Sciatic nerve (tissue), 2 donors: ENCODE data around the gene MRFAP1. TPM values are rescaled to one million over a fixed set of nuclear protein-coding genes. Genes with fewer than 3 reads are reported as not detected.
"Not testable (repeated sequence)": the region's sequence is repeated elsewhere in the genome, so short reads cannot be mapped to it uniquely, and the experiment has no call there.

Experiments
- ATAC-seq: fragments of 200-7000 bp; cut with Tn5 transposase; one replicate; pipeline ENCODE4 v1.9.1; 2020; ENCODE audit warnings: mild to moderate bottlenecking, moderate library complexity
- DNase-seq: peaks from one replicate; pipeline ENCODE4 v3.0.0-alpha.2; 2020; ENCODE audit warnings: low spot score
- intact Hi-C: fragments of 100-400 bp; cut with DNase I; formaldehyde crosslinking; loops from one replicate; pipeline ENCODE4 v1.14.2; 2022
- total RNA-seq: library from RNA; stranded (reverse); fragmentation: NEBNext Ultra II Directional; extraction: Animal tissue kit (Norgen Biotek cat#: 25700); gene quantifications from one replicate; pipeline ENCODE4 v1.2.1, GENCODE V29; 2021
- donor health status: DM: no; HTN: no; CAD: no.
- donor health status: DM: no; HTN: no; CAD: no.

The MRFAP1 gene
- total RNA-seq, 1 donor from 2014 or later = 276 TPM

DNA sequence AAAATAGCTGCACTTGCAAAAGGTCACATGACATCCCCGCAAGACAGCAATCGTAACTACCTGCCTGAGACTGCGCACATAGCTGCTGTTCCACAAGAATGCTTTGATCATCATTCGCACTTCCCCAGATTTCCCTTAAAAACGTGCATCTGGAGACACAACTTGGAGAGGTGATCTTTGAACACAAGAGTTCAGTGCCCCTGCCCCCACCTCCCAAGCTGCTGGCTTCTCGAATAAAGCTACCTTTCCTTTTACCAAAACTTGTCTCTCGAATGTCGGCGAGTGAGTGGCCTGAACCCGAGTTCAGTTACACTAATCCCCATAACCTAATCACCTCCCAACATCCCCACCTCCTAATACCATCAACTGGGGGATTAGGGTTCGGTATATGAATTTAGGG lies 14.4 kb upstream of the MRFAP1 start:
- intact Hi-C loops = no loop called here
- DNase-seq = no peak
- ATAC-seq = no peak

DNA sequence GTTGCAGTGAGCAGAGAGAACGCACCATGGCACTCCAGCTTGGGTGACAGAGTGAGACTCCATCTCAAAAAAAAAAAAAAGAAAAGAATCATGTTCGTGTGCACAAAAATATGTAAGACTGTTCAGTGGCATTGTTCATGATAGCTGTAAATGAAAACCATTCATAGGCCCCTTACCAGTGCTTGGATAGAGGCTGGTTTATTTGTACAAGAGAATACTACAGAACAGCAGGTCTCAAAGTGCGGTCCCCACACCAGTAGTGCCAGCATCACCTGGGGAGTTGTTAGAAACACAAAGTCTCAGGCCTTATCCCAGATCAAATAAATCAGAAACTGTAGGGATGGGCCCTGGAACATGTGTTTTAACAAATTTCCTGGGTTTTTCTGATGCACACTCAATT lies 12.7 kb upstream of the MRFAP1 start:
- ATAC-seq (no peak), DNase-seq (no peak)
- intact Hi-C loops = no loop called here

DNA sequence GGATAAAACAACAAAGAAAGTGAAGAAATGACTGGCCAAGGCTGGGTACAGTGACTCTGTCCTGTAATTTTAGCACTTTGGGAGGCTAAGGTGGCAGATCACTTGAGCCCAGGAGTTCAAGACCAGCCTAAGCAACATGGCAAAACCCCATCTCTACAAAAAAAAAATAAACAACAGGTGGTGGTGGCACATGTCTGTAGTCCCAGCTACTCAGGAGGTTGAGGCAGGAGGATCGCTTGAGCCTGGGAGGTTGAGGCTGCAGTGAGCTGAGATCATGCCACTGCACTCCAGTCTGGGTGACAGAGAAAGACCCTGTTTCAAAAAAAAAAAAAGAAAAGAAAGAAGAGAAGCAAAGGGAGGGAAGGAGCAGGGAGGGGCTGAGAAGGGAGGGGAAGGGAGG lies 12.0 kb upstream of the MRFAP1 start:
- intact Hi-C loops, DNase-seq, ATAC-seq: not testable (repeated sequence)

DNA sequence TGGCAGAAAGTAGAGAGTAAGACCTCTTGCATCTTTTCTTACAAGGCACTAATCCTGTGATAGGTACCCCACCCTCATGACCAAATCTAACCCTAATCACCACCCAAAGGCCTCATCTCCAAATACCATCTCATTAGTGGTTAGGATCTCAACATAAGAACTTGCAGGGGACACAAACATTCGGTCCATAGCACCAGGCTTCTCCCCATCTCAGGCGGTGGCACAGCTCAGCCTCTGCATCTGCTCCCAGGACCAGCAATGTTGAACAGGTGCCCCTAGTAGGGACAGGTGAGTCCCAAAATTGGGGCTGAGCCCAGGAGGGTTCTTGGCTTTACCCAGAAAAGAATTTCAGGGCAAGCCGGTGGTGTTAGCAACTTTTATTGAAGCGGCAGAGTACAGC lies 8.4 kb upstream of the MRFAP1 start:
- no peak for DNase-seq
- no peak for ATAC-seq
- intact Hi-C loops = loop anchor here (5.0 kb wide), 1 partner anchor 1605 kb away; no protein-coding TSS in a partner anchor

DNA sequence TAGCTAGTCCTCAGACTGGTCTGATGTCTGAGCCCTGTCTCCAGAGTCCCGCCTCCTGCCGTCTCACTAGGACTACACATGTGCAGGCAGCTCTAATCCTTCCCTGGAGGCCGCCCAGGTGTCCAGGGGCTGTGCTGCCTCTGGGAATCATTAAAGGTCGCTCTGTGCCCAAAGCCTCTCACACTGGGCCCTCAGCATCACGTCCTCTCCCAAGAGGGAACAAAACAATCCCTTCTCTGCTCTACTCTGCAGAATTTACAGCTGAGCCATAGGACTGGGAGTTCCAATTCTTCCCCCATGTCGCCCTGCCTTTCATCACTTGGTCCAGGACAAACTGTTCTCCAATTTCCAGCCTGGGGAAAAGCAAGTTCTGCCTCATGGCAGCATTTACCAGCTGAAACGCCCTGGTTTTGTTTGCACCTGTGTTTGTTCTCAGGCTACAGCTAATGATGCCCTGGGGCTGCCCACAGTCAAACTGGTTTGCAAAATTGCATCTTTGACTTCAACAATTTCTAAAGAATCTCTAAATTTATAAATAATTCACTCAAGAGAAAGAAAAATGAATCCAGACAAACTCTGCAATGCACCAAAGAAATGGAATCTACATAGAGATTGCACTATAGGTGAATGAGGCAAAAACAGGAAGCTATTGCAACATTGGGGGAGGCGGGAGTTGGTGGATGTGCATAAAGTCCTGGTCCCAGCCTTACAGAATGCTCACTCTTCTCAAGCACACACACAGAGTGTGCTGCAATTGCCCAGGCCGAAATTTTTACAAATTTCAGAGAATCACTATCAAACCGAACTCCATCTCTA lies 7.2 kb upstream of the MRFAP1 start:
- intact Hi-C loops = loop anchor here (5.0 kb wide), 1 partner anchor 1604 kb away; no protein-coding TSS in a partner anchor
- DNase-seq = no peak

DNA sequence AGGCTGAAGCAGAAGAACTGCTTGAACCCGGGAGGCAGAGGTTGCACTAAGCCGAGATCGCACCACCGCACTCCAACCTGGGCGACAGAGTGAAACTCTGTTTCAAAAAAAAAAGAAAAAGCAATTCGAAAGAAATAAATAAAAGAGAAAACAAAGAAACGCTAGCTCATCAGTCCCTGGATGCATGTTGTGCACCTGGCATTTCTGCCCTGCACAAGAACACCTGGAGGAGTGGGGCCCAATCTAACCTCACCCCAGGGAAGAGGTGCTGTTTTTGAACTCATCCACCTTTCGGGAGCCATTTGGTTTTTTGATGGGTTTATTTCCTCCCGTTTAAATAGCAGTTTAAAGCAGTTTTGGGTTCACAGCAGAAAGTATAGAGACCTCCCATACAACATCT lies 5.7 kb upstream of the MRFAP1 start:
- DNase-seq (no peak), ATAC-seq (no peak)
- intact Hi-C loops = loop anchor here (5.0 kb wide), 1 partner anchor 1603 kb away; no protein-coding TSS in a partner anchor

More for the DNA sequence above, 7.2 kb upstream of the MRFAP1 start:
- ATAC-seq = no peak

DNA sequence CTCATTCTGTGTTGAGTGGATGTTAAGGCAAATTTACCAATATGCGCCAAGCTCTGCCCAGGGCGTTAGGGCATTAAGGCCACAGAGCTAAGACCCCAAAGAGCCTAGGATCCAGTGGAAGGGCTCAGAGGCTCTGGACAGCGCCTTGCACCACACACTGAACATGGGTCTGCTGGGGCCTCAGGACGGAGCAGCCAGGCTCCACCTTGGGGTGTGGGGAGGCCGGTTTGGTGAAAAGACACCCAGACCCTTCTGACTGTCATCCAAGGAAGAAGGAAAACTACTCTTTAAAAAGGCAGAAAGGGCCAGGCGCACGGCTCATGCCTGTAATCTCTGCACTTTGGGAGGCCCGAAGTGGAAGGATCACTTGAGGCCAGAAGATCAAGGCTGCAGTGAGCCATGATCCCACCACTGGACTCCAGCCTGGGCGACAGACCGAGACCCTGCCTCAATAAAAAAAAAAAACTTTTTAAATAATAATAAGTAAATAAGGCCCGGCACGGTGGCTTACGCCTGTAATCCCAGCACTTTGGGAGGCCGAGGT lies 1.3 kb upstream of the MRFAP1 start:
- DNase-seq (no peak), ATAC-seq (no peak)
- intact Hi-C loops = no loop called here

DNA sequence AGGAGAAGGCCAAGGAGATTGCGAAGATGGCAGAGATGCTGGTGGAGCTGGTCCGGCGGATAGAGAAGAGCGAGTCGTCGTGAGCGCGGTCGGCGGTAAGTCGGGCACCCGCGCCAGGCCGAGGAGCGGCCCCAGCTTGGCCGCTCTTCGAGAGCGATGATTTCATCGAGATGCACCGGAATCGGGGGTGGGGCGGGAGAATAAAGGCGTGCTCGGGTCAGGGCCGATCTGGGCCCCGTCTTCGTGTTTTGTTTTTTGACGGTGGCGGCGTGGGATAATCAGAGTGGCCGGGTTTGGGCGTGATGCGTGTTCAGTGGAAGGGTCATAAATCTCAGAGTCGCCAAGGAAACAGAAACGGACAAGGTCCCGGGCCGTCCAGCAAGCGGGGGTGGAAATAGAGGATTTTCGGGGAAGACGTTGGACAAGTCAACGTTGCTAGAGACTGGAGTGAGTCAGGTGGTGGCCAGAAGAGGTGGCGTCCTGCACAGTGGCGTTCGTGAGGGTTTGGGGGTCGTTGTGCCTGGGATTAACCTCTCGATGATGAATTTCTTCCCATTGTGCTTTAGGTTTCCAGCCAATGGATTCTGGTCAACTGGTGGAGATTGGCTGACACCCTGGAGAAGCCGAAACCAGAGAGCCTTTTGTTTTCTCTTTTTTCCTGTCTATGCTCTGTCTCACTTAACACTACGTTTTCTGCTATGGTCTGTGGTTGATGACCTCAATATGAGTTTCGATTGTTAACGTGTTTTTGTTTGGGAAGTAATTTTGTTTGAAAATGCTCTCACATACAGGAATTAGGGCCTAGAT lies 882 bp downstream of the MRFAP1 start:
- intact Hi-C loops = loop anchor here (10.0 kb wide), 1 partner anchor 63 kb away; the partner anchor contains the start of gene MRFAP1L1
- peak; percentile 73 for ATAC-seq
- peak; percentile 73 for DNase-seq

DNA sequence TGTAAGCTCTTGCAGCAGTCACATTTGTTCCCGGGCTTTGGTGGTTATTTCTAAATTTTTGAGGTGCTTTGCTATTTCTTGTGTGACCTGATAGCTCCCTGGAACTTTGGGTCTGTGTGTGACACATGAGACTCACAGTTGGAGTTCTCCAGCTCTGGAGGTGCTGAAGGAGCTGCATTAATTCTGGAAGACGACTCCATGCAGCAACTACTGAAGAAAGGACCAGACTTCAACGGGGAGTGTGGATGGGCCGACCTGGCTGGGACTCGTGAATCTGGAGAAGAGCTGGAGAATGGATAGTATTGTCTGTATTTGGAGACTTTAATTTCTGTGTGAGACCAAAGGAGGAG lies 1.5 kb downstream of the MRFAP1 start:
- no peak for ATAC-seq
- DNase-seq = no peak
- intact Hi-C loops = loop anchor here (10.0 kb wide), 1 partner anchor 63 kb away; the partner anchor contains the start of gene MRFAP1L1

DNA sequence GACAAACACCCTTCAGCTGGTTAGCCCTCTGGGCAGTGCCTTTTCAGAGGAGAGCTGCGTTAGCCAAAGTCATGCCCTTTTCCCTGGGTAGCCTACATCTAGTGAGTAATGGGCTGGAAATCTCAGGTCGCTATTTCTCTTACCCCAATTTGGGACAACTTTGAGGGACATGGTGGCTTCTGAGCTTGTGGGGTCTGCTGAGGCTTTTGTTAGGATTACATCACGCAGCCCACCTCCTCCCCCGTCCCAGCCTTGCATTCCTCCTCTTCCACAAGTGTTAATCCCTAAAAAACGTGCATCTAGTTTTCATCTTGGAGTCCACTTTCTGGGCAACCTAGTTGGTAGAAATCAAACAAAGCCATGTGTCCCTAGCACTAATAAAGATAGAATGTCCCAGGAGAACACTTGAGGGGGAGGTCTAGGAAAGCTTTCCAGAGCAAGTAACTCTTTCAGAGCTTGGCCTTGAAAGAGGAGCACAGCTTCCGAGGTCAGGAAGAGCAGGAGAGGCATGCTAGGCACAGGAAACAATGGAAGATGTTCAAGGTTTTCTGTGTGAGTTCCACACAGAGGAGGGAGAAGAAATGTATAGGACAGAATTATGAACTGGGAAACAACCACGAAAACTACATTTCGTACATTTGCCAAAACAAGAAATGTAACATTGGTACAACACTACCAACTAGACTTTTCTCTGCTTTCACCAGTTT lies 2.8 kb downstream of the MRFAP1 start:
- no peak for ATAC-seq
- DNase-seq = no peak
- intact Hi-C loops = loop anchor here (10.0 kb wide), 1 partner anchor 62 kb away; the partner anchor contains the start of gene MRFAP1L1

DNA sequence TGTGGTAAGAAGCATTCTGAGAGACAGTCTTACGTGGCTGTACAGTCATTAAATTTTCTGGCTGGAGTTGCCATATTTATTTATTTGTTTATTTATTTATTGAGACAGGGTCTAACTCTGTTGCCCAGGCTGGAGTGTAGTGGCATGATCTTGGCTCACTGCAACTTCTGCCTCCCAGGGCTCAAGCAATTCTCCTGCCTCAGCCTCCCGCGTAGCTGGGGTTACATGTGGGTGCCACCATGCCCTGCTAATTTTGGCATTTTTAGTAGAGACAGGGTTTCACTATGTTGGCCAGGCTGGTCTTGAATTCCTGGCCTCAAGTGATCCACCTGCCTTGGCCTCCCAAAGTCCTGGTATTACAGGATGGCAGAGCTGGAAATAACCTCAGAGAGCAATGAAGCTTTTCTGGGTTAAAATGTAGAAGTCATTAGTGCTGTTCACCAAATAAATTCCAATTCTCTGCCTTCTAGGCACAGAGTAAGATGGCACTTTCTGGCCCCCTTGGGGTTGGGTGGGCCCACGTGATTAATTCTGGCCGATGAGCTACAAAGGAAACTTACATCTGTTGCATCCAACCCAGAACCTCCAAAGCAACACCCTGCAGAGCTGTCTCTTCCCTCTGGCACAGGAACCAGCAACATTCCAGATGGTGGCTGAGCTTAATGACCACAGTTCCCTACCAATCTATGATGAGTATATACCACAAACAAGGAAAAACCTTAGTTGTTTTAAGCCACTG lies 4.5 kb downstream of the MRFAP1 start:
- DNase-seq (no peak), ATAC-seq (no peak)
- intact Hi-C loops = loop anchor here (10.0 kb wide), 1 partner anchor 60 kb away; the partner anchor contains the start of gene MRFAP1L1

DNA sequence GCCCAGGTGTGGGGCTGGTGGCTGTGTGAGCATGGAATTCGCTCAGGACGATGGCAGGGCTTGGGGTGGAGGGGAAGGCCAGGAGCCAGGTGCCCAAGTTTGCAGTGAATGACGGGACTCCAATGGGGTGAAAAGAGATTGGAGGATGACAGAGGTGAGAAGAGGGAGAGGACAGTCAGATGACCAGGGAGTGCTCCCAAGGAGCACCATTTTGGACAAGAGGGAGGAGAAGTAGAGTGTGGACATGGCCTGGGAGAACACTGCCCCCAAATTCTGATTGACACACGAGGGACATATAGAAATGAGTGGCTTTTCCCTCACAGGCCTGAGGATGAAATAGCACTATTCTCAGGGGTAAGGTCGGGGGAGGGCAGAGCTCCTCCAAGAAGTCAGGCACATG lies 6.7 kb downstream of the MRFAP1 start:
- intact Hi-C loops = loop anchor here (10.0 kb wide), 1 partner anchor 58 kb away; the partner anchor contains the start of gene MRFAP1L1
- ATAC-seq = no peak
- DNase-seq = no peak

DNA sequence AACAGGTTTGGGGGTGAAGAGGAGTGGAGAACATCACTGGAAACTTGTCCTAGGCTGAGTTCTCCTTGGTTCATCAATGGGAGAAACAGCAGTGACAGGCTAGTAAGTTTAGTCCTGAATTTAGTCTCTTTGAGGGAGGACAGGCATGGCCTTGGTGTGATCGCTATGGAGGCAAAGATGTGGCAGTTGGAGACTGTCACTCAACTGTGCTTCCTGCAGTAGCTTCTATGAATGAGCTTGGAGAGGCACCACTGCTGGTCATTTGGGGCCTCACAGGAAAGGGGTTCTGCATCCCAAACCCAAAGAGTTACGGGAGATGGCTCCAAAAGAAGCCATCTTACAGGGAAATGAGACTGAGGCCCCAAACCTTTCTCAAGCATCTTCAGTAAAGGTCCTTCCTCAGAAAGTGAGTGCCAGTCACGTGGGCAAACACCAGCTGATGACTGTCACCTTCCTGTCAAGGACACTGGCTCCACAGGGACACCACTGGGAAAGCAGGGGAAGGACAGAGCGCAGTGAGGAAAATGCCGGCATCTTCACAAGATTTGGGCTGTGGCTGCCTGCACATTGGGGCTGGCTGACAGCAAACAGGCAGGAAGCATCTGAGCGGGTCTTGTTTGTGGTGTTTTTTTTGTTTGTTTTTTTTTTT lies 7.2 kb downstream of the MRFAP1 start:
- no peak for DNase-seq
- ATAC-seq = no peak
- intact Hi-C loops = loop anchor here (10.0 kb wide), 1 partner anchor 57 kb away; the partner anchor contains the start of gene MRFAP1L1

DNA sequence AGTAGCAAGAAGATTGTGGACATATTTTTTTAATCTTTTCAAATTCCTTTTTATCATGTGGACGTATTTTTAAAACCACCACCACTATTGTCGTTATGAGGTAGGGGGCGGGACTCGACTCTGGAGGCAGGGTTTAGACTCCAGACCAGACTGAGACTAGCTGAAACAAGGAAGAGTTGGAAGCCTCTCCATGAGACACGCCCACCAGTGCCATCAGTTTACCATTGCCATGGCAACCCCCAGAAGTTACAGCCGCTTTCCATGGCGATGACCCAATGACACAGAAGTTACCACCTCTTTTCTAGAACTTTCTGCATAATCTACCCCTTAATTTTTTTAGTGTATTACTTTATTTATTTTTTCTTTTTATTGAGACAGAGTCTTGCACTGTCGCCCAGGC lies 8.7 kb downstream of the MRFAP1 start:
- DNase-seq (no peak), ATAC-seq (no peak)
- intact Hi-C loops = loop anchor here (10.0 kb wide), 1 partner anchor 56 kb away; the partner anchor contains the start of gene MRFAP1L1

DNA sequence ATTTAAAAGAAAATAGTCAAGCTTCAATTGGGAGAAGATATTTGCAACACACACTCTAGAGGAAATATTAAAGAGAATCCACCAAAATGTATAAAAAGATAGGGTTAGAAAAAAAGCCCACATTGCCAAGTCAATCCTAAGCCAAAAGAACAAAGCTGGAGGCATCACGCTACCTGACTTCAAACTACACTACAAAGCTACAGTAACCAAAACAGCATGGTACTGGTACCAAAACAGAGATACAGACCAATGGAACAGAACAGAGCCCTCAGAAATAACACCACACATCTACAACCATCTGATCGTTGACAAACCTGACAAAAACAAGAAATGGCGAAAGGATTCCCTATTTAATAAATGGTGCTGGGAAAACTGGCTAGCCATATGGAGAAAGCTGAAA lies 13.7 kb downstream of the MRFAP1 start:
- ATAC-seq, DNase-seq, intact Hi-C loops: not testable (repeated sequence)

DNA sequence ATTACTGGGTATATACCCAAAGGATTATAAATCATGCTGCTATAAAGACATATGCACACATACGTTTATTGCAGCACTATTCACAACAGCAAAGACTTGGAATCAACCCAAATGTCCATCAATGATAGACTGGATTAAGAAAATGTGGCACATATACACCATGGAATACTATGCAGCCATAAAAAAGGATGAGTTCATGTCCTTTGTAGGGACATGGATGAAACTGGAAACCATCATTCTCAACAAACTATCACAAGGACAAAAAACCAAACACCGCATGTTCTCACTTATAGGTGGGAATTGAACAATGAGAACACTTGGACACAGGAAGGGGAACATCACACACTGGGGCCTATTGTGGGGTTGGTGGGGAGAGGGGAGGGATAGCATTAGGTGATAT lies 14.8 kb downstream of the MRFAP1 start:
- ATAC-seq, intact Hi-C loops, DNase-seq: not testable (repeated sequence)

DNA sequence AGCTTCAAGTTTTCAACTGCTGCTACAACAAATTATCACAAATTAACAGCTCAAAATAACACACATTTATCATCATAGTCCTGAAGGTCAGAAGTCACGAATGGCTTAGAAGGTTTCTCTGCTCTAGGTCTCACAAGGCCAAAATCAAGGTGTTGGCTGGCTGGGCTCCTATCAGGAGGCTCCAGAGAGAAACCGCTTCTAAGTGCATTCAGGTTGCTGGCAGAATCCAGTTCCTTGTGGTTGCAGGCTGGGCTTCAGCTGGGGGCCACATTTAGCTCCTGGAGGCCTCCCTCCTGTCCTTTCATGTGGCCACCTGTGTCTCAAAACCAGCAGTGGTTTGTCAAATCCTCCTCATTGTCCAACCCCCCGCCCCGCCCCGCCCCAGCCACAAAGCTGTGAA lies 15.4 kb downstream of the MRFAP1 start:
- intact Hi-C loops = no loop called here
- no peak for DNase-seq
- ATAC-seq = no peak
